ENCODE data around the gene CTSS.

GRCh38 chr1:150788946-150789345 is 23.4 kb upstream of the CTSS start:
- no peak for TF ChIP-seq RNF2 (IDR thresholded peaks at IDR 0.05; ENCODE audit: borderline replicate concordance, low read depth)
- no peak for TF ChIP-seq RFX5 (IDR thresholded peaks at IDR 0.05)
- no peak for TF ChIP-seq POLR2A (IDR thresholded peaks at IDR 0.05; ENCODE audit: low read length)
- TF ChIP-seq, protein P1, sequence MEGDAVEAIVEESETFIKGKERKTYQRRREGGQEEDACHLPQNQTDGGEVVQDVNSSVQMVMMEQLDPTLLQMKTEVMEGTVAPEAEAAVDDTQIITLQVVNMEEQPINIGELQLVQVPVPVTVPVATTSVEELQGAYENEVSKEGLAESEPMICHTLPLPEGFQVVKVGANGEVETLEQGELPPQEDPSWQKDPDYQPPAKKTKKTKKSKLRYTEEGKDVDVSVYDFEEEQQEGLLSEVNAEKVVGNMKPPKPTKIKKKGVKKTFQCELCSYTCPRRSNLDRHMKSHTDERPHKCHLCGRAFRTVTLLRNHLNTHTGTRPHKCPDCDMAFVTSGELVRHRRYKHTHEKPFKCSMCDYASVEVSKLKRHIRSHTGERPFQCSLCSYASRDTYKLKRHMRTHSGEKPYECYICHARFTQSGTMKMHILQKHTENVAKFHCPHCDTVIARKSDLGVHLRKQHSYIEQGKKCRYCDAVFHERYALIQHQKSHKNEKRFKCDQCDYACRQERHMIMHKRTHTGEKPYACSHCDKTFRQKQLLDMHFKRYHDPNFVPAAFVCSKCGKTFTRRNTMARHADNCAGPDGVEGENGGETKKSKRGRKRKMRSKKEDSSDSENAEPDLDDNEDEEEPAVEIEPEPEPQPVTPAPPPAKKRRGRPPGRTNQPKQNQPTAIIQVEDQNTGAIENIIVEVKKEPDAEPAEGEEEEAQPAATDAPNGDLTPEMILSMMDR (IDR thresholded peaks at IDR 0.05): no peak
- TF ChIP-seq MYC (IDR thresholded peaks at IDR 0.05; ENCODE audit: borderline replicate concordance, low read length): no peak
- no peak for TF ChIP-seq ESRRA (IDR thresholded peaks at IDR 0.05; ENCODE audit: borderline replicate concordance, low read length)
- TF ChIP-seq HDAC2 (IDR thresholded peaks at IDR 0.05): no peak
- no peak for TF ChIP-seq CBX2 (IDR thresholded peaks at IDR 0.05; ENCODE audit: borderline replicate concordance, low read depth)
- TF ChIP-seq EP300 (IDR thresholded peaks at IDR 0.05): no peak

Measured in A549 (cell line).